KOPT-K1 (cell line): ENCODE data around the gene RLF.
"Not testable (repeated sequence)": the region's sequence is repeated elsewhere in the genome, so short reads cannot be mapped to it uniquely, and the experiment has no call there.

Source experiments
- H3K27ac ChIP-seq: fragments of 200-600 bp; sonication (generic); 2 replicates; pipeline ENCODE4 v1.5.1; 2016; ENCODE audit warnings: antibody characterized with exemption, mild to moderate bottlenecking, low read depth, low read length; ENCODE audit not compliant: poor library complexity, severe bottlenecking
- H3K36me3 ChIP-seq: fragments of 200-600 bp; sonication (generic); 2 replicates; pipeline ENCODE4 v1.5.1; 2017; ENCODE audit warnings: antibody characterized with exemption, mild to moderate bottlenecking, low read length, moderate library complexity; ENCODE audit not compliant: insufficient read depth
- H3K9me3 ChIP-seq: fragments of 200-600 bp; sonication (generic); 2 replicates; pipeline ENCODE4 v1.5.1; 2017; ENCODE audit warnings: antibody characterized with exemption, low read length, mild to moderate bottlenecking; ENCODE audit not compliant: insufficient read depth, poor library complexity, severe bottlenecking

The RLF gene

GRCh38 chr1:40155135-40155534 is 6.1 kb upstream of the RLF start:
- H3K9me3 ChIP-seq: no peaks in the 10 kb centered on the region
- H3K27ac ChIP-seq: no peak overlapping the region
- no peaks in the 10 kb centered on the region for H3K36me3 ChIP-seq

- no peak overlapping the region for H3K27ac ChIP-seq
- H3K36me3 ChIP-seq: no peaks in the 10 kb centered on the region
- H3K9me3 ChIP-seq: no peaks in the 10 kb centered on the region
These were observed 5.3 kb upstream of the RLF start for GRCh38 chr1:40155910-40156309.

GRCh38 chr1:40160806-40161124 is 422 bp upstream of the RLF start:
- H3K9me3 ChIP-seq: no peaks in the 10 kb centered on the region
- H3K27ac ChIP-seq: peak overlapping the region; percentile 71
- no peaks in the 10 kb centered on the region; the same call in 1 of the 2 replicates for H3K36me3 ChIP-seq

- no peaks in the 10 kb centered on the region; the same call in 1 of the 2 replicates for H3K36me3 ChIP-seq
- peak overlapping the region; percentile 71 for H3K27ac ChIP-seq
- no peaks in the 10 kb centered on the region for H3K9me3 ChIP-seq
These were observed 756 bp downstream of the RLF start for GRCh38 chr1:40161888-40162397.

- Histone ChIP-seq H3K27ac (peak overlapping the region; percentile 71), H3K9me3 (no peaks in the 10 kb centered on the region), H3K36me3 (no peaks in the 10 kb centered on the region; the same call in 1 of the 2 replicates)
These were observed 1.7 kb downstream of the RLF start for GRCh38 chr1:40162753-40163441.

- H3K27ac ChIP-seq: no peak overlapping the region
- H3K9me3 ChIP-seq: no peaks in the 10 kb centered on the region
- H3K36me3 ChIP-seq: no peaks in the 10 kb centered on the region; the same call in 1 of the 2 replicates
These were observed 6.1 kb downstream of the RLF start for GRCh38 chr1:40167317-40167716.

GRCh38 chr1:40171036-40171435 is 9.8 kb downstream of the RLF start:
- Histone ChIP-seq H3K36me3 (no peaks in the 10 kb centered on the region), H3K27ac (no peak overlapping the region), H3K9me3 (no peaks in the 10 kb centered on the region)

GRCh38 chr1:40174788-40175187 is 13.6 kb downstream of the RLF start:
- no peaks in the 10 kb centered on the region for H3K36me3 ChIP-seq
- H3K27ac ChIP-seq: no peak overlapping the region
- no peaks in the 10 kb centered on the region for H3K9me3 ChIP-seq

GRCh38 chr1:40176989-40177388 is 15.8 kb downstream of the RLF start:
- H3K36me3 ChIP-seq, H3K9me3 ChIP-seq: not testable (repeated sequence)

GRCh38 chr1:40178200-40178599 is 17.0 kb downstream of the RLF start:
- H3K27ac ChIP-seq: no peak overlapping the region
- H3K9me3 ChIP-seq: no peaks in the 10 kb centered on the region
- H3K36me3 ChIP-seq: no peaks in the 10 kb centered on the region

More at GRCh38 chr1:40176989-40177388, 15.8 kb downstream of the RLF start:
- not testable (repeated sequence) for H3K27ac ChIP-seq

GRCh38 chr1:40179496-40180089 is 18.4 kb downstream of the RLF start:
- no peaks in the 10 kb centered on the region for H3K36me3 ChIP-seq
- no peaks in the 10 kb centered on the region for H3K9me3 ChIP-seq
- no peak overlapping the region for H3K27ac ChIP-seq

- no peaks in the 10 kb centered on the region for H3K36me3 ChIP-seq
- no peaks in the 10 kb centered on the region for H3K9me3 ChIP-seq
- H3K27ac ChIP-seq: no peak overlapping the region
These were observed 22.0 kb downstream of the RLF start for GRCh38 chr1:40183055-40183710.

GRCh38 chr1:40184193-40184592 is 23.0 kb downstream of the RLF start:
- H3K27ac ChIP-seq: no peak overlapping the region
- no peaks in the 10 kb centered on the region for H3K9me3 ChIP-seq
- H3K36me3 ChIP-seq: peaks cover 3% of the 10 kb centered on the region

- no peaks in the 10 kb centered on the region for H3K9me3 ChIP-seq
- no peak overlapping the region for H3K27ac ChIP-seq
- peaks cover 23% of the 10 kb centered on the region for H3K36me3 ChIP-seq
These were observed 25.0 kb downstream of the RLF start for GRCh38 chr1:40185951-40186864.

- Histone ChIP-seq H3K36me3 (peaks cover 35% of the 10 kb centered on the region), H3K27ac (no peak overlapping the region), H3K9me3 (no peaks in the 10 kb centered on the region)
These were observed 26.2 kb downstream of the RLF start for GRCh38 chr1:40187399-40187798.
